Chondrocyte (in vitro differentiated cells): Measurements from ENCODE around the gene DCTN2. TPM values are rescaled to one million over a fixed set of nuclear protein-coding genes. Genes with fewer than 3 reads are reported as not detected.
A peak's percentile ranks its signal among the peaks of the same experiment; 100 is the strongest.
"Not testable (repeated sequence)": the region's sequence is repeated elsewhere in the genome, so short reads cannot be mapped to it uniquely, and the experiment has no call there.

Experiments used
- DNase-seq: peaks from one replicate; pipeline ENCODE4 v3.0.0; 2021; ENCODE audit warnings: mixed read lengths, low spot score
- H3K27ac Mint-ChIP-seq: one replicate; pipeline ENCODE4 v1.8.0; 2021; ENCODE audit warnings: mild to moderate bottlenecking, moderate library complexity, mixed read lengths; ENCODE audit not compliant: unreplicated experiment
- H3K27me3 Mint-ChIP-seq: 2 replicates; pipeline ENCODE4 v1.8.0; 2021; ENCODE audit warnings: low read depth, mixed read lengths
- H3K36me3 Mint-ChIP-seq: 2 replicates; pipeline ENCODE4 v1.8.0; 2021; ENCODE audit warnings: low read depth, mixed read lengths
- H3K4me1 Mint-ChIP-seq: 2 replicates; pipeline ENCODE4 v1.8.0; 2021; ENCODE audit warnings: low read depth, mild to moderate bottlenecking, mixed read lengths
- H3K4me3 Mint-ChIP-seq: one replicate; pipeline ENCODE4 v1.8.0; 2021; ENCODE audit warnings: mild to moderate bottlenecking, moderate library complexity, mixed read lengths; ENCODE audit not compliant: unreplicated experiment
- H3K9me3 Mint-ChIP-seq: 2 replicates; pipeline ENCODE4 v1.8.0; 2021; ENCODE audit warnings: low read depth, mixed read lengths
- total RNA-seq: library from RNA; stranded (reverse); gene quantifications from 3 replicates; pipeline ENCODE4 v1.2.1, GENCODE V29; 2021
- TF ChIP-seq, protein P1 (sequence below): fragments of 200-600 bp; sonication (generic); IDR thresholded peaks from 2 replicates; pipeline ENCODE4 v1.5.0; 2021; ENCODE audit warnings: antibody characterized with exemption, mild to moderate bottlenecking, moderate library complexity

Gene DCTN2
- total RNA-seq, 1 donor from 2014 or later: 112 TPM

DNA sequence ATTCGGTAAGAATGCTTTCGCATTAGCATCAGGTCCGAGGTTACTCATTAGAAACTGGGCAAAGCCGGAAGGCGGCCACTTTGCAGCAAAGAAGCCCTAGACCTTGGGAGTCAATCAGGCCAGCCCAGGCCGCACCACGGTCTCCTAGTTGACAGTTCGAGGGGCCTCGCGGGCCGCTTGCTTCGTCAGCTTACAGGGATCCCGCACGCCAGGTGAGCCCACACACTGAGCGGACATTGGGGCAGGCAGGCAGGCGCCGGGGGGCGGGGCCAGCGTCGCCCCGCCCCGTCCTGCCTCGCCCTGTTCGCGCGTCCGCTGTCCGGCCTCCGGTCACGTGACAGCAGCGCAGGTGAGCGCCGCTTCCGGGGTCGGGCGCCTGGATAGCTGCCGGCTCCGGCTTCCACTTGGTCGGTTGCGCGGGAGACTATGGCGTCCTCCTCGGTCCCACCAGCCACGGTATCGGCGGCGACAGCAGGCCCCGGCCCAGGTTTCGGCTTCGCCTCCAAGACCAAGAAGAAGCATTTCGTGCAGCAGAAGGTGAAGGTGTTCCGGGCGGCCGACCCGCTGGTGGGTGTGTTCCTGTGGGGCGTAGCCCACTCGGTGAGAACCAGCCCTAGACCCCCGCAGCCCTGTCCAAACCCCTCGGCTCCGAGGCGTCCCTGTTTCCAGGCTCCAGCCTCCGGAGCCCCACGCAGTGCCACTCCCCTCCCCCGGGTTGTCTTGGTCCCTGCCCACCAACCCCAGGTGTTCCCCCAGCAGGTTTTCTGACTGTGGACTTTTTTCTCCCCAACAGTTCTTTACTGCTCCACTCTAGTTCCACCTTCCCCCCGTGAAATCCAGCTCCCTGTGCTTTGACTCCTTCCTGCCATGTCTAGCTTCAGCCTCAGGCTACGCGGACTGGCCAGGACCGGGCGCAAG is 44.1 kb upstream of the DCTN2 start, which contains the start of gene PIP4K2C:
Gene PIP4K2C (plus strand): TSS at position 329 of the 918 bp plus-strand sequence. CDS start 98 bp downstream, at position 427.
- no peak for DNase-seq
- H3K27ac Mint-ChIP-seq: peak within 1 kb of the TSS; percentile 87
- H3K9me3 Mint-ChIP-seq: no peaks in the 10 kb centered on the region
- TF ChIP-seq, protein P1, sequence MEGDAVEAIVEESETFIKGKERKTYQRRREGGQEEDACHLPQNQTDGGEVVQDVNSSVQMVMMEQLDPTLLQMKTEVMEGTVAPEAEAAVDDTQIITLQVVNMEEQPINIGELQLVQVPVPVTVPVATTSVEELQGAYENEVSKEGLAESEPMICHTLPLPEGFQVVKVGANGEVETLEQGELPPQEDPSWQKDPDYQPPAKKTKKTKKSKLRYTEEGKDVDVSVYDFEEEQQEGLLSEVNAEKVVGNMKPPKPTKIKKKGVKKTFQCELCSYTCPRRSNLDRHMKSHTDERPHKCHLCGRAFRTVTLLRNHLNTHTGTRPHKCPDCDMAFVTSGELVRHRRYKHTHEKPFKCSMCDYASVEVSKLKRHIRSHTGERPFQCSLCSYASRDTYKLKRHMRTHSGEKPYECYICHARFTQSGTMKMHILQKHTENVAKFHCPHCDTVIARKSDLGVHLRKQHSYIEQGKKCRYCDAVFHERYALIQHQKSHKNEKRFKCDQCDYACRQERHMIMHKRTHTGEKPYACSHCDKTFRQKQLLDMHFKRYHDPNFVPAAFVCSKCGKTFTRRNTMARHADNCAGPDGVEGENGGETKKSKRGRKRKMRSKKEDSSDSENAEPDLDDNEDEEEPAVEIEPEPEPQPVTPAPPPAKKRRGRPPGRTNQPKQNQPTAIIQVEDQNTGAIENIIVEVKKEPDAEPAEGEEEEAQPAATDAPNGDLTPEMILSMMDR: no peak
- peaks cover 9% of the 10 kb centered on the region for H3K36me3 Mint-ChIP-seq
- H3K4me1 Mint-ChIP-seq: peaks cover 26% of the 10 kb centered on the region
- H3K27me3 Mint-ChIP-seq: no peaks in the 10 kb centered on the region
- H3K4me3 Mint-ChIP-seq: peak within 1 kb of the TSS; percentile 92

DNA sequence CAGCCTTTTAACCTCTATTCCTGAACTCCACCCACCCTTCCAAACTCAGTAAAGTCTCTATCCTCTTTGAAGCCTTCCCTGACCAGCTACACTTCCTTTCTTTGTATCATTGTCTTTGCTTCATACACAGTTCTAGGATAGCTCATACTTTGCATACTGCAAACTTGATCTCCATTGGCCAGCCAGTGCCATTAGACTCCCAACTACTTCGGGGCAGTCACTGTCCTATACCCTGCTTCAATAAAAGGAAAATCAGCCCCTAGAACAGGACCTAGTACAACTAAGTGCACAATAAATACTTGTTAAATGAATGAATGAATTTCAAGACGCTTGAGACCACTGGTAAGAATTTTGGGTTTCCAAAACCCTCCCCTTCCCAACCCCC is 43.5 kb upstream of the DCTN2 start:
- TF ChIP-seq, protein P1: no peak
- Mint-ChIP-seq H3K27ac (no peak overlapping the region), H3K27me3 (no peaks in the 10 kb centered on the region), H3K9me3 (no peaks in the 10 kb centered on the region), H3K4me3 (peak overlapping the region; percentile 92), H3K36me3 (peaks cover 4% of the 10 kb centered on the region), H3K4me1 (peaks cover 26% of the 10 kb centered on the region)
- no peak for DNase-seq

DNA sequence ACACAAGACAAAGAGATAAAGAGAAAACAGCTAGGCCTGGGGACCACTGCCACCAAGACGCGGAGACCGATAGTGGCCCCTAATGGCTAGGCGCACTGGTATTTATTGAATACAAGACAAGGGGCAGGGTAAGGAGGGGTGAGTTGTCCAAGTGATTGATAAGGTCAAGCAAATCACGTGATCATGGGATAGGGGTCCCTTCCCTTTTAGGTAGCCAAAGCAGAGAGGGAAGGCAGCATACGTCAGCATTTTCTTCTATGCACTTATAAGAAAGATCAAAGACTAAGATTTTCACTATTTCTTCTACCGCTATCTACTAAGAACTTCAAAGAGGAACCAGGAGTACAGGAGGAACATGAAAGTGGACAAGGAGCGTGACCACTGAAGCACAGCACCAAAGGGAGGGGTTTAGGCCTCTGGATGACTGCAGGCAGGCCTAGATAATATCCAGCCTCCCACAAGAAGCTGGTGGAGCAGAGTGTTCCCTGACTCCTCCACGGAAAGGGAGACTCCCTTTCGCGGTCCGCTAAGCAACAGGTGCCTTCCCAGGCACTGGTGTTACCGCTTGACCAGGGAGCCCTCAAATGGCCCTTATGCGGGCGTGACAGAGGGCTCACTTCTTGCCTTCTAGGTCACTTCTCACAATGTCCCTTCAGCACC is 42.1 kb upstream of the DCTN2 start:
- H3K4me1 Mint-ChIP-seq: peaks cover 26% of the 10 kb centered on the region
- not testable (repeated sequence) for H3K36me3 Mint-ChIP-seq, DNase-seq, H3K27me3 Mint-ChIP-seq, H3K4me3 Mint-ChIP-seq, H3K27ac Mint-ChIP-seq, H3K9me3 Mint-ChIP-seq

DNA sequence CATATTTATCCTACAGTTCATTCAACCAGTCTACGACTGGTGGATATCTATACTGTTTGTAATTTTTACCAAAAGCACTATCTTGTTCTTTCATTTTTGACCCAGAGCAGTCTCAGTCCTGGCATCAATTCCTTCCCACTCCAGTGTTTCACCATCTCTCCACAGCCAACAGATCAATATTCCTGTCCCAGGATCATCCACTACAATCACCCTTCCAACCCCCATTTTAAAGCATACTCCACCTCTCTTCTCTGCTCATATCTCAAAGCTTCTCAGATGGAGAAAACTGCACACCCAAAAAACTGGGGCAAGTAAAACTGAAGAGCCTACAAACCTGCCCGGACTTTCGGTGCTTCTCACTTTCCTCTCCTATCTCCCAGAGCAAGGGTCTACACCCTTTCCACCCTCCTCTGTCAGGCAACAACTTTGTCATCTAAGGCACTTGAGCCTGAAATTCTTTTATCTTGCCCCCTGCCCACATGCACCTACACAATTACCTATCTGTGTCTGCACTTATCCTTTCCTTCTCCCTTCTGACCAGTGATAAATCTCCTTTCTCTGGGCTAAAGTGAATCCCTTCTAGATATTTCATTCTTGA is 39.9 kb upstream of the DCTN2 start:
- peaks cover 11% of the 10 kb centered on the region for H3K4me1 Mint-ChIP-seq
- no peak for DNase-seq
- H3K36me3 Mint-ChIP-seq: no peaks in the 10 kb centered on the region
- H3K9me3 Mint-ChIP-seq: no peaks in the 10 kb centered on the region
- no peak overlapping the region for H3K27ac Mint-ChIP-seq
- H3K4me3 Mint-ChIP-seq: no peak overlapping the region
- H3K27me3 Mint-ChIP-seq: no peaks in the 10 kb centered on the region
- TF ChIP-seq, protein P1: no peak

DNA sequence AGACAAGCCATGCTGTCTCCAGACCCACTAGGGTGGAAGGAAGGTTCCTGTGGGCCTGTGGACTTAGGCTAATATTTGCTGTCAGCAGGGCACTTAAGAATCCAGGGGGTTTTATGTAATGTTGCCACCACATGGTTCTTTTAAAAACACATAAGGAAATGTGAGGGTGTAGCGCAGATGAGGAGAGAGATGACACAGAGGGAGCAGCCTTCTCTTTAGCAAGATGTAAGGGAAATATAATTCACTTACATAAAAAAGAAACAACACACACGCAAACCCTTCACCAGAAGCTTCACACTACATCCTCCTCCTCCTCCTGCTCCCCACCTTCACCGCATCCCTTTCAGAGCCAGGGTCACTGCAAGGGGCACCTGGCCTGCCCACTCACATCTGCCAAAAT is 39.1 kb upstream of the DCTN2 start:
- TF ChIP-seq, protein P1: no peak
- DNase-seq: no peak
- H3K9me3 Mint-ChIP-seq: no peaks in the 10 kb centered on the region
- H3K27me3 Mint-ChIP-seq: no peaks in the 10 kb centered on the region
- H3K4me1 Mint-ChIP-seq: peaks cover 6% of the 10 kb centered on the region
- H3K4me3 Mint-ChIP-seq: no peak overlapping the region
- H3K36me3 Mint-ChIP-seq: peaks cover 2% of the 10 kb centered on the region
- no peak overlapping the region for H3K27ac Mint-ChIP-seq
